SK-N-SH (cell line): ENCODE data around the gene GJA5.

ENCODE experiments used
- GATA2 ChIP-seq: sonication (generic); formaldehyde crosslinking; IDR thresholded peaks from 2 replicates; pipeline ENCODE4 v1.5.0; 2020; ENCODE audit warnings: mild to moderate bottlenecking, missing genetic modification reagents
- SIN3A ChIP-seq: IDR thresholded peaks from 2 replicates; pipeline ENCODE4 v1.6.1; 2012; ENCODE audit warnings: low read depth, mild to moderate bottlenecking, low read length, moderate library complexity, borderline replicate concordance
- TF ChIP-seq, protein P1 (sequence below): fragments of 200-600 bp; sonication (generic); IDR thresholded peaks from 2 replicates; pipeline ENCODE4 v1.6.1; 2017; ENCODE audit warnings: antibody characterized with exemption, mild to moderate bottlenecking, moderate library complexity

DNA sequence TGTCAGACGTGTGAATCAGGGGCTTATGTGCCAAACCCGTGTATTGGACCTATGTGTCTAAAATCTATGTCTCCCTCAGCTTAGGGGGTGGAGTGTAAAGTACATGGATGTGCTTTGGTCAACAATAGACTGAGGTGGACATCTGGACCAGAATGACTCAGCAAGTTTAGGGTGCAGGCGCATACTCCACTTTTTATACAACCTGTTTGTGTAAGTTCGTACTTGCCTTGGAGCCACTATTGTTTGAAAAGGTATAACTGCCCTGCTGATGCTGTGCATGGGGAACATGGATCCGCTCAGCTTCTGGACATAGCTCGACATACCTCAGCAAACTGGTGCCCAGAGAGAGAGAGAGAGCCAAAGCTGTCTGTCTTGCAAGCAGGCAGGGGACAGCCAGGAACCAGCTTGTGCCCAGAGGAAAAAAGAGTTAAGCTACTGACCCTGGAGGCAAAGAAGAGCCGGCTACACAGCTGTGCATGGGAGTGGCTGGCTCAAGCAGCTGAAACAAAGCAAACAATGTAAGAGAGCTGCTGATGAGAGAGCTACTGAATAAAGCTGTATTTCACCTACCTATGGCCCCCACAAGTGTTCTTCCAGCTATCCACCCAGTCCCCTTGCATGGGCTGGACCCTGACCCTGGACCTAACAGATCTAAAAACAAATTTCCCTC is 41.2 kb downstream of the GJA5 start:
- no peak for TF ChIP-seq SIN3A
- TF ChIP-seq, protein P1, sequence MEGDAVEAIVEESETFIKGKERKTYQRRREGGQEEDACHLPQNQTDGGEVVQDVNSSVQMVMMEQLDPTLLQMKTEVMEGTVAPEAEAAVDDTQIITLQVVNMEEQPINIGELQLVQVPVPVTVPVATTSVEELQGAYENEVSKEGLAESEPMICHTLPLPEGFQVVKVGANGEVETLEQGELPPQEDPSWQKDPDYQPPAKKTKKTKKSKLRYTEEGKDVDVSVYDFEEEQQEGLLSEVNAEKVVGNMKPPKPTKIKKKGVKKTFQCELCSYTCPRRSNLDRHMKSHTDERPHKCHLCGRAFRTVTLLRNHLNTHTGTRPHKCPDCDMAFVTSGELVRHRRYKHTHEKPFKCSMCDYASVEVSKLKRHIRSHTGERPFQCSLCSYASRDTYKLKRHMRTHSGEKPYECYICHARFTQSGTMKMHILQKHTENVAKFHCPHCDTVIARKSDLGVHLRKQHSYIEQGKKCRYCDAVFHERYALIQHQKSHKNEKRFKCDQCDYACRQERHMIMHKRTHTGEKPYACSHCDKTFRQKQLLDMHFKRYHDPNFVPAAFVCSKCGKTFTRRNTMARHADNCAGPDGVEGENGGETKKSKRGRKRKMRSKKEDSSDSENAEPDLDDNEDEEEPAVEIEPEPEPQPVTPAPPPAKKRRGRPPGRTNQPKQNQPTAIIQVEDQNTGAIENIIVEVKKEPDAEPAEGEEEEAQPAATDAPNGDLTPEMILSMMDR: no peak
- TF ChIP-seq GATA2: no peak
